K562 (cell line): ENCODE measurements around the gene ZNF438.

Source experiments
- CHD4 ChIP-seq: fragments of 200-600 bp; sonication (generic); IDR thresholded peaks from 3 replicates; pipeline ENCODE4 v1.6.1; 2012; ENCODE audit warnings: low read depth, mild to moderate bottlenecking, mixed read lengths, low read length, inconsistent platforms; ENCODE audit not compliant: insufficient read depth, insufficient replicate concordance, poor library complexity, severe bottlenecking
- CTCF ChIP-seq, 3 experiments: IDR thresholded peaks in 2 of 3; conservative IDR thresholded peaks in 1 of 3; 2 replicates each; pipeline ENCODE4 v1.5.1; 2011 to 2012; ENCODE audit warnings: low read length in 3 of 3, mild to moderate bottlenecking in 3 of 3, control low read depth in 2 of 3, improper control_type of control experiment in 1 of 3, inconsistent platforms in 1 of 3, low read depth in 1 of 3, mixed read lengths in 1 of 3, moderate library complexity in 1 of 3; ENCODE audit not compliant: insufficient read depth in 2 of 3
- GABPB1 ChIP-seq: sonication (generic); formaldehyde crosslinking; IDR thresholded peaks from 2 replicates; pipeline ENCODE4 v1.8.0; 2022; ENCODE audit warnings: mild to moderate bottlenecking, missing genetic modification reagents
- MAZ ChIP-seq, 2 experiments: fragments of 450-650 bp in 1 of 2; sonication (generic) in 1 of 2; formaldehyde crosslinking; IDR thresholded peaks in 1 of 2; conservative IDR thresholded peaks in 1 of 2; 2 replicates each; pipeline versions ENCODE4 v1.4.0 to v1.5.0; 2020; ENCODE audit warnings: mild to moderate bottlenecking in 1 of 2, missing genetic modification reagents in 1 of 2
- SIX5 ChIP-seq, 2 experiments: IDR thresholded peaks; 2 replicates each; pipeline ENCODE4 v1.6.1; 2011; ENCODE audit warnings: low read length in 2 of 2, borderline replicate concordance in 1 of 2, low read depth in 1 of 2, mild to moderate bottlenecking in 1 of 2, moderate library complexity in 1 of 2; ENCODE audit not compliant: insufficient read depth in 1 of 2
- TAF1 ChIP-seq: IDR thresholded peaks from 2 replicates; pipeline ENCODE4 v1.6.1; 2011; ENCODE audit warnings: mild to moderate bottlenecking, low read length, moderate library complexity; ENCODE audit not compliant: insufficient read depth, control insufficient read depth, severe bottlenecking; ENCODE audit errors: extremely low read depth
- THRAP3 ChIP-seq: fragments of 450-650 bp; IDR thresholded peaks from 2 replicates; pipeline ENCODE4 v1.6.1; 2016; ENCODE audit warnings: mild to moderate bottlenecking, inconsistent platforms, borderline replicate concordance
- ZNF146 ChIP-seq: IDR thresholded peaks from one replicate; pipeline ENCODE4 v1.6.1; 2018; ENCODE audit warnings: missing compliant biosample characterization; ENCODE audit not compliant: unreplicated experiment
- ZNF280B ChIP-seq: fragments of 250-450 bp; sonication (Bioruptor Pico); IDR thresholded peaks from 2 replicates; pipeline ENCODE4 v1.5.1; 2021; ENCODE audit warnings: mild to moderate bottlenecking
- TF ChIP-seq, protein P1 (sequence below): sonication (generic); formaldehyde crosslinking; IDR thresholded peaks from 2 replicates; pipeline ENCODE4 v1.9.0; 2022; ENCODE audit warnings: mild to moderate bottlenecking, missing genetic modification reagents
- TF ChIP-seq, protein P2 (sequence below), 2 experiments: fragments of 200-800 bp in 1 of 2; sonication (Bioruptor generic) in 1 of 2; sonication (generic) in 1 of 2; formaldehyde crosslinking in 1 of 2; IDR thresholded peaks in 1 of 2; conservative IDR thresholded peaks in 1 of 2; 2 replicates each; pipeline versions ENCODE4 v1.5.0 to v1.6.1; 2016 to 2020; ENCODE audit warnings: missing compliant biosample characterization in 1 of 2, missing genetic modification characterization in 1 of 2, missing genetic modification reagents in 1 of 2

DNA sequence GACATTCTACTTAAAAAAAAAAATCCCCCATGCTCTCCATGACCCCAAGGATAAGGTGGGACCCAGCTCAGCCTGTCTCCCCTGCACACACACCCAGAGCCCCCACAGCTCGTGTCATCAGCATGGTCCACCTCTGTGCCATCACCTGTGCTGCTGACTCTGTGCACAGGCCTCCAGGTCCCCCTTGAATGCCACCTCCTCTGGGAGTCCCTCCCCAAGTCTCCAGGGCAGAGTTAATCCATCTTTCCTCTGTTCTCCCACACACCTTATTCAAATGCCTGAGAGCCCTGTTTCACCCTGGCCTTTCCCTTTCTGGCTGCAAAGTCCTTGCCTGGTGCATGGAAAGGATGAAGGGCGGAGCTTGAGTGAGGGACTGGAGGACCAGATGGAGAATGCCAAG, 208.0 kb downstream of the ZNF438 start:
- no peak for TF ChIP-seq TAF1
- no peak for TF ChIP-seq ZNF280B (CRISPR knock-in tag)
- no peak for TF ChIP-seq CTCF (IDR thresholded peaks at IDR 0.05 in 2 of 3, conservative IDR thresholded peaks at IDR 0.05 in 1 of 3; ENCODE audit: insufficient read depth in 2 of 3, low read depth in 1 of 3, low read length in 3 of 3)
- TF ChIP-seq, protein P1, sequence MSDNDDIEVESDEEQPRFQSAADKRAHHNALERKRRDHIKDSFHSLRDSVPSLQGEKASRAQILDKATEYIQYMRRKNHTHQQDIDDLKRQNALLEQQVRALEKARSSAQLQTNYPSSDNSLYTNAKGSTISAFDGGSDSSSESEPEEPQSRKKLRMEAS, result no peak
- TF ChIP-seq, protein P2, sequence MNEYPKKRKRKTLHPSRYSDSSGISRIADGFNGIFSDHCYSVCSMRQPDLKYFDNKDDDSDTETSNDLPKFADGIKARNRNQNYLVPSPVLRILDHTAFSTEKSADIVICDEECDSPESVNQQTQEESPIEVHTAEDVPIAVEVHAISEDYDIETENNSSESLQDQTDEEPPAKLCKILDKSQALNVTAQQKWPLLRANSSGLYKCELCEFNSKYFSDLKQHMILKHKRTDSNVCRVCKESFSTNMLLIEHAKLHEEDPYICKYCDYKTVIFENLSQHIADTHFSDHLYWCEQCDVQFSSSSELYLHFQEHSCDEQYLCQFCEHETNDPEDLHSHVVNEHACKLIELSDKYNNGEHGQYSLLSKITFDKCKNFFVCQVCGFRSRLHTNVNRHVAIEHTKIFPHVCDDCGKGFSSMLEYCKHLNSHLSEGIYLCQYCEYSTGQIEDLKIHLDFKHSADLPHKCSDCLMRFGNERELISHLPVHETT (CRISPR knock-in tag; conservative IDR thresholded peaks at IDR 0.05 in 1 of 2, IDR thresholded peaks at IDR 0.05 in 1 of 2), result no peak
- TF ChIP-seq CHD4, result no peak
- no peak for TF ChIP-seq MAZ (CRISPR knock-in tag; conservative IDR thresholded peaks at IDR 0.05 in 1 of 2, IDR thresholded peaks at IDR 0.05 in 1 of 2)
- TF ChIP-seq GABPB1 (CRISPR knock-in tag), result no peak
- no peak for TF ChIP-seq ZNF146 (CRISPR knock-in tag)
- no peak for TF ChIP-seq THRAP3
- no peak for TF ChIP-seq SIX5 (IDR thresholded peaks at IDR 0.05; ENCODE audit: borderline replicate concordance in 1 of 2, insufficient read depth in 1 of 2, low read depth in 1 of 2, low read length in 2 of 2)
